Choroid plexus epithelial cell (primary cell): ENCODE measurements around the gene NUP188.

Experiments used
- DNase-seq: peaks from one replicate; pipeline ENCODE4 v3.0.0-alpha.2; 2010; ENCODE audit warnings: low read depth
- H3K4me3 ChIP-seq: 2 replicates; pipeline ENCODE4 v1.5.1; 2011; ENCODE audit warnings: low read depth, mild to moderate bottlenecking, control low read depth, low read length, moderate library complexity
- TF ChIP-seq, protein P1 (sequence below): conservative IDR thresholded peaks from 2 replicates; pipeline ENCODE4 v1.5.1; 2011; ENCODE audit warnings: low read depth, mild to moderate bottlenecking, control low read depth, inconsistent platforms, low read length, moderate library complexity

The NUP188 gene

GRCh38 chr9:128983536-128983935 is 36.0 kb downstream of the NUP188 start:
- TF ChIP-seq, protein P1, sequence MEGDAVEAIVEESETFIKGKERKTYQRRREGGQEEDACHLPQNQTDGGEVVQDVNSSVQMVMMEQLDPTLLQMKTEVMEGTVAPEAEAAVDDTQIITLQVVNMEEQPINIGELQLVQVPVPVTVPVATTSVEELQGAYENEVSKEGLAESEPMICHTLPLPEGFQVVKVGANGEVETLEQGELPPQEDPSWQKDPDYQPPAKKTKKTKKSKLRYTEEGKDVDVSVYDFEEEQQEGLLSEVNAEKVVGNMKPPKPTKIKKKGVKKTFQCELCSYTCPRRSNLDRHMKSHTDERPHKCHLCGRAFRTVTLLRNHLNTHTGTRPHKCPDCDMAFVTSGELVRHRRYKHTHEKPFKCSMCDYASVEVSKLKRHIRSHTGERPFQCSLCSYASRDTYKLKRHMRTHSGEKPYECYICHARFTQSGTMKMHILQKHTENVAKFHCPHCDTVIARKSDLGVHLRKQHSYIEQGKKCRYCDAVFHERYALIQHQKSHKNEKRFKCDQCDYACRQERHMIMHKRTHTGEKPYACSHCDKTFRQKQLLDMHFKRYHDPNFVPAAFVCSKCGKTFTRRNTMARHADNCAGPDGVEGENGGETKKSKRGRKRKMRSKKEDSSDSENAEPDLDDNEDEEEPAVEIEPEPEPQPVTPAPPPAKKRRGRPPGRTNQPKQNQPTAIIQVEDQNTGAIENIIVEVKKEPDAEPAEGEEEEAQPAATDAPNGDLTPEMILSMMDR = no peak
- no peak for DNase-seq
- H3K4me3 ChIP-seq = no peak overlapping the region

- no peak overlapping the region for H3K4me3 ChIP-seq
- DNase-seq = no peak
- TF ChIP-seq, protein P1 = no peak
Measured at GRCh38 chr9:128986671-128987070, 39.2 kb downstream of the NUP188 start.

DNA sequence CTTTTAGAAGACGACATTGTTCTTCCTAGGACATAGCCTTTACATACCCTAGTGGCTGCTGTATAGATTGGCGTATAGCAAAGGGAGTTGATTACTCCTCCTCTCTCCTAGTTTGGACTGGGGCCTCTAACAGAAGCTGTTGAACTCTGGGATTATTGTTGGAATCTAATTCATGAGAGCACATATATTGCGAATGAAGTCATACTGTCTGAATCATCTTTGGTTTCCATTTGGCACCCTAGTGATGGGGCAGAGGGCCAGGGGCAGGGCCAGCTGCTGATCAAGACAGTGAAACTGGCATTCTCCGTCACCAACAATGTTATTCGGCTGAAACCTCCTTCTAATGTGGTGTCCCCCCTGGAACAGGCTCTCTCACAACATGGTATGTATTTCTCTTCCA is 40.3 kb downstream of the NUP188 start:
- TF ChIP-seq, protein P1 = no peak
- no peak overlapping the region for H3K4me3 ChIP-seq
- DNase-seq = peak; percentile 74

GRCh38 chr9:128992995-128993394 is 45.5 kb downstream of the NUP188 start:
- DNase-seq = peak; percentile 43
- TF ChIP-seq, protein P1 = peak; percentile 57
- no peak overlapping the region for H3K4me3 ChIP-seq

- no peak overlapping the region for H3K4me3 ChIP-seq
- TF ChIP-seq, protein P1 = no peak
- DNase-seq = no peak
Measured at GRCh38 chr9:128995791-128996190, 48.3 kb downstream of the NUP188 start.

- no peak overlapping the region for H3K4me3 ChIP-seq
- no peak for DNase-seq
- TF ChIP-seq, protein P1 = no peak
Measured at GRCh38 chr9:128998462-128998861, 51.0 kb downstream of the NUP188 start.

DNA sequence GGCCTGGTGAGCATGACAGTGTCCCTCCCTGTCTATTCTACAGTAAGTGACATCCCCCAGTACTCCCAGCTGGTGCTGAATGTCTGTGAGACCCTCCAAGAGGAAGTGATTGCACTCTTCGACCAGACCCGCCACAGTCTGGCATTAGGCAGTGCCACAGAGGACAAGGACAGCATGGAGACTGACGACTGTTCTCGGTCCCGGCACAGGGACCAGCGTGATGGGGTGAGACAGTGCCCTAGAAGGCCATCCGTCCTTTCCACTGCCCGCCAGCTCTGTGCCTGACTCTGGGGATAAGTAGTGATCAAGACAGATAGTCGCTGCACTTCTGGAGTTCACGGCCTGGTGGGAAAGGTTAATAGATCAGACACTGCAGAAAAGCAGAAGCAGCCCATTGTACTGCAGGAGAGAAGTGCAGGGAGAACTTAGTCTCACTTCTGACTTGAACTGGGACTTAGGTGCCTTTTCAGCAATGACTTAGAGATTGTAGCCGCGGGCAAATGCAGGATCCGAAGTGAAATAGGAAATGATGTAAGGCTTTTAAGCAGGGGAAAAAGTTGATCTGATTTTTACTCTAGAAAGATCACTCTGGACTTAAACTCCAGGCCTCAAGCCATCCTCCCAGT is 52.2 kb downstream of the NUP188 start:
- no peak overlapping the region for H3K4me3 ChIP-seq
- TF ChIP-seq, protein P1 = no peak
- DNase-seq = no peak
